GM12873 (cell line): Measurements from ENCODE around the gene PAIP1.

Source experiments
- CTCF ChIP-seq: IDR thresholded peaks from 2 replicates; pipeline ENCODE4 v1.5.1; 2012; ENCODE audit warnings: low read depth, mild to moderate bottlenecking, moderate library complexity, low read length, control low read depth; ENCODE audit not compliant: insufficient read depth; ENCODE audit errors: missing control alignments

Gene PAIP1

DNA sequence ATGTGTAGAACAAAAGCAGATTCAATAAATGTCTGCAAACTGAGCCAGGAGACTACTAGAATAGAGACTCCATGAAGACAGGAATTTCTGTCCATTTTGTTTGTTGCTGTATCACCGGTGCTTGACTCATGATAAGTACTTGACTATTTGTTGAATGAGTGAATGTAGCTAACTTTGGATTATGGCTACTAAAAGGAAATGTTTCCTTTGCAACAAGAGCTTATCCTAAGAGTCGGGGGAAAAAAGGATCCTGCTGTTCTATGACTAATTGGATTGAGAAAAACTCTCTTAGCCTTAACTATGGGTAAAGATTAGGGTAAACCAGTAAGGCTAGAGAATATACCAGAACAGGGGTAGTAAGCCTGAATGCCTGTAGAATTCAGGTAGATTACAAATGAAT lies 3.5 kb downstream of the PAIP1 start:
- TF ChIP-seq CTCF, result no peak

DNA sequence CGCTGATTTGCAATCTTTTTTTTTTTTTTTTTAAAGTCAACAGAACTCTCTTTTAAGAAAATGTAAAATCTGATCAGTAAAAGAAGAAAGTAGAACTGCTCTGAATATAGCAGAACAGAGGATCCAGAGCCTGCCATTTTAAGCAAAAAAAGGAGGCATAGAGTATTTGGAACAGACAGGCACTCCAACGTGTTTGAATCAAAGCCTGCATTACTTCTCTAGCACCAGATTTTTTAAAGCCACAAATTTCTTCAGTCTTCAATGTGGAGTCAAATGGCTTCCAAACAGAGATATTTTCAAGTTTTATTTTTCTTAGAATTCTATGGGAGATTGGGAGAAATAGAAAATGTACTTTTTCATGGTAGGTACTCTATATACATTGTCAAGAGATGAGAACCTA lies 5.1 kb downstream of the PAIP1 start:
- no peak for TF ChIP-seq CTCF

DNA sequence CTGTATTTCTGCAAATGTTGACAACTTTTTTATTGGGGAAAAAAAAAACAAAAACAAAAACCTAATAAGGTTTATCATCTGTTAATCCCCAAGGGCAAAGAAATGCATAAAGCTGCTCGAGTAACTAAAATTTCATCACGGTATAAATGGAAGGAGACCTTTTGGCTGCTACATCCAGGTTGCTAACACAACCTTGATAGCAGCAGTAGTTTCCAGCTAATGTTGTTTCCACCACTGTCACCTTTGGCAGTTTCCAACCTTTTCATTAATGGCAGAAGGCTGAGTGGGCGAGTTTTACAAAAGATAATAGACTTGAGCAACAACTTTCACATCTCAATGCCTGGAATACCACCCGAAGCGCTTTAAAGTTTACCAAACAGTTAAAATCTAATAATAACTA lies 8.5 kb downstream of the PAIP1 start:
- TF ChIP-seq CTCF, result no peak

DNA sequence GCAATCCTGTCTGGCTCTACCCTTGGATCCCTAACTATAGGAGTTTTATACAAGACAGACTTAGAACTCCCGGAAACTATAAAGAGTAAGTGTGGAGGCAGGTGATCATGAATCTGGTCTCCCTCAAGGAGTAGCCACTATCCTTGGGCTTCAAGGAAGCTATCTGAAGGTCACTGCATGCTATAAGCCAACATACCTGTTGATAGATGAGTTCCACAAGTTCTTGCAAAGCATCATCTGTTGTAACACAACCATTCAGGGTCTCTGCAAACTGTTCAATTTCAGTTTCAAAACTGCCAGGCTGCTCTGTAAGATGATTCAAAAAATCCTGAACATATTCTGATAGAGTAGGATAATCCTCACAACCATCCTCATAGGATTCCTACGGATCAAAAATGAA lies 9.3 kb downstream of the PAIP1 start:
- no peak for TF ChIP-seq CTCF

DNA sequence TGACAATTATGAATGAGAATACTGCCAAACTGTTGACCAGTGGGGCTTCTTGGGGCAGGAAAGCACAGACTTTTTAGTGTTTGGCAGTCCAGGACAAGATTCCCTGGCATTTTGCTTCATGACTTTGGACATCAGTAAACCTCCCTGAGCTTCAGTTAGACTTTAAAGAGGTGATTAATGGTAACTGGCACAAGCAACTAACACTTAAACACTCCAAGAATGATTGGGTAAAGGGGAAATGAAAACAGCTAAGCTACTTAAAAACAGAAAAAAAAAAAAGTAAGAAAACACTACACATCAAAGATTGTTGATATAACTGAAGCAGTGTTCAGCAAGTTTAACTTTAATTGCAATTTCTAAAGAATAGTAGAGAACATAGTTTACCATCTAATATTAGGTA lies 13.4 kb downstream of the PAIP1 start:
- TF ChIP-seq CTCF, result no peak

- no peak for TF ChIP-seq CTCF
Observed at GRCh38 chr5:43540746-43541145, 16.1 kb downstream of the PAIP1 start.

GRCh38 chr5:43536972-43537371 lies 19.9 kb downstream of the PAIP1 start:
- TF ChIP-seq CTCF, result no peak

DNA sequence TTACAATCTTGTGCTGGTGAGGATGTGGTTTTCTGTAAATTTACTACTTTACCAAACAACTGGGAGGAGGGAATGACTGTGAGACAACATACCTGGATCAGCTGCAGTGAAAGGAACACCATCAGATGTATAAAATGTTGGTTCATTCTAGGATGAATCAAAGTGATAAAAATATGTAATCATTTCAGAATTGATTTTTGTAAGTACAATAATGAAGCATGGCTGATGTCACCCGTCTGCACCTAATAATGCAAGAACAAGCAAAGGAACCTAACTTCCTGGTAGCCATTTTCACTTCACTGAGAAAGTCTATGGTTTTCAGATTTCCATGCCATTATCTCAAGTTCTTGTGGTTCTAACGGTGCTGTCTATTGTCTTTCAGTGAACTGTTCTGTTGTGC lies 23.2 kb downstream of the PAIP1 start:
- TF ChIP-seq CTCF, result no peak
